Measurements from ENCODE around the gene ZNF621. TPM values are rescaled to one million over a fixed set of nuclear protein-coding genes. Genes with fewer than 3 reads are reported as not detected.

Gene ZNF621
- total and polyA plus RNA-seq, 2 of the 8 experiments (the other 6 are each of a cell fraction or from before 2014, with no cell fraction given), result 10.9 to 15.4 TPM

DNA sequence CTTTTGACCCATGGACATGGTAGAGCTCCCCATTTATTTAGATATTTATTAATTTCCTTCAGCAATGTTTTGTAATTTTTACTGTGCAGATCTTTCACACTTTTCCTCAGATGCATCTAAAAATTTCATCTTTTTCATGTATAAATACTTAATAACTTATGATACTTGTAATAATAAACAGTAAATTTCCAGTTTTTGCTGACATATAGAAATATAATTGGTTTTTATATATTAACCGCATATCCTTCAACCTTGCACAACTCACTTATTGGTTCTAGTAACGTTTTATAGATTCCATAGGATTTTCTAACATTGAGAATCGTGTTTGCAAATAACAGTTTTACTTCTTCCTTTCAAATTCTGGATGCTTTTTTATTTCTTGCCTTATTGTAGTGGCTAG lies 3.5 kb upstream of the ZNF621 start (continued):
- TF ChIP-seq GABPA (IDR thresholded peaks at IDR 0.05; ENCODE audit: borderline replicate concordance, insufficient read depth, low read length) (no peak), CHD2 (IDR thresholded peaks at IDR 0.05; ENCODE audit: low read length) (no peak), RNF2 (IDR thresholded peaks at IDR 0.05; ENCODE audit: borderline replicate concordance, low read depth, low read length, missing control alignments, poor library complexity, severe bottlenecking) (no peak)

All from H1 (cell line).